Measurements from ENCODE around the gene C11orf24.
"Not testable (repeated sequence)": the region's sequence is repeated elsewhere in the genome, so short reads cannot be mapped to it uniquely, and the experiment has no call there.

Gene C11orf24

GRCh38 chr11:68251765-68252164, 20.0 kb downstream of the C11orf24 start:
- no peak for DNase-seq (ENCODE audit: low spot score)

- not testable (repeated sequence) for DNase-seq (ENCODE audit: low spot score)
These were observed 26.9 kb downstream of the C11orf24 start for GRCh38 chr11:68244912-68245311.

GRCh38 chr11:68243847-68244246, 27.9 kb downstream of the C11orf24 start:
- not testable (repeated sequence) for DNase-seq (ENCODE audit: low spot score)

GRCh38 chr11:68242616-68243015, 29.2 kb downstream of the C11orf24 start:
- DNase-seq (ENCODE audit: low spot score), result no peak

- DNase-seq (ENCODE audit: low spot score), result no peak
These were observed 40.2 kb downstream of the C11orf24 start for GRCh38 chr11:68231621-68232020.

- DNase-seq (ENCODE audit: low spot score), result no peak
These were observed 42.2 kb downstream of the C11orf24 start for GRCh38 chr11:68229601-68230000.

- DNase-seq (ENCODE audit: low spot score), result no peak
These were observed 45.4 kb downstream of the C11orf24 start for GRCh38 chr11:68226421-68226820.

- no peak for DNase-seq (ENCODE audit: low spot score)
These were observed 47.2 kb downstream of the C11orf24 start for GRCh38 chr11:68224606-68225005.

- DNase-seq (ENCODE audit: low spot score), result no peak
These were observed 48.5 kb downstream of the C11orf24 start for GRCh38 chr11:68223275-68223674.

- no peak for DNase-seq (ENCODE audit: low spot score)
These were observed 50.4 kb downstream of the C11orf24 start for GRCh38 chr11:68221406-68221805.

- DNase-seq (ENCODE audit: low spot score), result peak; percentile 91
These were observed 55.4 kb downstream of the C11orf24 start for GRCh38 chr11:68216171-68216938.

GRCh38 chr11:68215524-68216170, 56.1 kb downstream of the C11orf24 start:
- DNase-seq (ENCODE audit: low spot score), result no peak

GRCh38 chr11:68215087-68215445, 56.7 kb downstream of the C11orf24 start:
- peak; percentile 31 for DNase-seq (ENCODE audit: low spot score)

- peak; percentile 29 for DNase-seq (ENCODE audit: low spot score)
These were observed 57.3 kb downstream of the C11orf24 start for GRCh38 chr11:68214173-68215086.

- DNase-seq (ENCODE audit: low spot score), result peak; percentile 91
These were observed 58.1 kb downstream of the C11orf24 start for GRCh38 chr11:68213555-68214172.

- peak; percentile 32 for DNase-seq (ENCODE audit: low spot score)
These were observed 58.6 kb downstream of the C11orf24 start, which contains the start of gene KMT5B for GRCh38 chr11:68213135-68213515. Gene KMT5B, minus strand, starts transcription at chr11:68213296. Its CDS starts 23,220 bp downstream, at chr11:68190076.

GRCh38 chr11:68212421-68213134, 59.2 kb downstream of the C11orf24 start:
- DNase-seq (ENCODE audit: low spot score), result peak; percentile 76

- peak; percentile 37 for DNase-seq (ENCODE audit: low spot score)
These were observed 60.2 kb downstream of the C11orf24 start for GRCh38 chr11:68211546-68211945.

Data from SW480 (cell line).